ENCODE results near the gene CTNNA1. TPM values are rescaled to one million over a fixed set of nuclear protein-coding genes. Genes with fewer than 3 reads are reported as not detected.

The CTNNA1 gene
- polyA plus RNA-seq, 1 experiment: 140 TPM

GRCh38 chr5:138981131-138981530, 227.9 kb downstream of the CTNNA1 start:
- TF ChIP-seq CTCF (IDR thresholded peaks at IDR 0.05; ENCODE audit: low read depth, low read length): no peak
- Histone ChIP-seq H3K27me3 (ENCODE audit: control insufficient read depth, insufficient read depth, low read length) (no peaks in the 10 kb centered on the region), H3K9me3 (ENCODE audit: control insufficient read depth, insufficient read depth, low read length) (no peaks in the 10 kb centered on the region), H3K27ac (ENCODE audit: low read depth, low read length) (no peak overlapping the region), H3K4me3 (ENCODE audit: low read depth, low read length) (no peak overlapping the region)
- POLR2A ChIA-PET: no interaction called here
- DNase-seq (ENCODE audit: low read depth, low spot score): peak; percentile 18
- CTCF ChIA-PET: interaction anchor here (0.6 to 0.7 kb wide), 2 partner anchors 263 to 987 kb away, joined by 3 to 5 read pairs; no protein-coding TSS in a partner anchor

GRCh38 chr5:138981586-138981985, 228.4 kb downstream of the CTNNA1 start:
- CTCF ChIA-PET: interaction anchor here (0.6 to 0.7 kb wide), 2 partner anchors 263 to 987 kb away, joined by 3 to 5 read pairs; no protein-coding TSS in a partner anchor

GRCh38 chr5:138983984-138984383, 230.8 kb downstream of the CTNNA1 start:
- no peak for DNase-seq (ENCODE audit: low read depth, low spot score)
- ChIA-PET CTCF (no interaction called here), POLR2A (no interaction called here)
- no peak for TF ChIP-seq CTCF (IDR thresholded peaks at IDR 0.05; ENCODE audit: low read depth, low read length)
- H3K9me3 ChIP-seq (ENCODE audit: control insufficient read depth, insufficient read depth, low read length): no peaks in the 10 kb centered on the region
- H3K4me3 ChIP-seq (ENCODE audit: low read depth, low read length): no peak overlapping the region
- no peak overlapping the region for H3K27ac ChIP-seq (ENCODE audit: low read depth, low read length)
- no peaks in the 10 kb centered on the region for H3K27me3 ChIP-seq (ENCODE audit: control insufficient read depth, insufficient read depth, low read length)

More at GRCh38 chr5:138981586-138981985, 228.4 kb downstream of the CTNNA1 start:
- Histone ChIP-seq H3K9me3 (ENCODE audit: control insufficient read depth, insufficient read depth, low read length) (no peaks in the 10 kb centered on the region), H3K4me3 (ENCODE audit: low read depth, low read length) (no peak overlapping the region), H3K27me3 (ENCODE audit: control insufficient read depth, insufficient read depth, low read length) (no peaks in the 10 kb centered on the region), H3K27ac (ENCODE audit: low read depth, low read length) (no peak overlapping the region)
- no peak for DNase-seq (ENCODE audit: low read depth, low spot score)
- no peak for TF ChIP-seq CTCF (IDR thresholded peaks at IDR 0.05; ENCODE audit: low read depth, low read length)
- POLR2A ChIA-PET: no interaction called here

Other genes starting within 250 kb of the CTNNA1 start
- gene ETF1, start 210.2 kb upstream of the CTNNA1 start, polyA plus RNA-seq (2011; rRNA removed): 85.3 and 107 TPM in 2 replicates
- 194 and 207 TPM in 2 replicates for gene HSPA9, start 178.0 kb upstream of the CTNNA1 start, polyA plus RNA-seq (2011; rRNA removed)
- 1.9 and 2.6 TPM in 2 replicates for gene LRRTM2, start 121.9 kb downstream of the CTNNA1 start, polyA plus RNA-seq (2011; rRNA removed)